ENCODE measurements around the gene CDKL1. TPM values are rescaled to one million over a fixed set of nuclear protein-coding genes. Genes with fewer than 3 reads are reported as not detected.

CDKL1 gene
- polyA plus RNA-seq, 1 of the 3 experiments (the other 2 are of a cell fraction), result 2.5 TPM

DNA sequence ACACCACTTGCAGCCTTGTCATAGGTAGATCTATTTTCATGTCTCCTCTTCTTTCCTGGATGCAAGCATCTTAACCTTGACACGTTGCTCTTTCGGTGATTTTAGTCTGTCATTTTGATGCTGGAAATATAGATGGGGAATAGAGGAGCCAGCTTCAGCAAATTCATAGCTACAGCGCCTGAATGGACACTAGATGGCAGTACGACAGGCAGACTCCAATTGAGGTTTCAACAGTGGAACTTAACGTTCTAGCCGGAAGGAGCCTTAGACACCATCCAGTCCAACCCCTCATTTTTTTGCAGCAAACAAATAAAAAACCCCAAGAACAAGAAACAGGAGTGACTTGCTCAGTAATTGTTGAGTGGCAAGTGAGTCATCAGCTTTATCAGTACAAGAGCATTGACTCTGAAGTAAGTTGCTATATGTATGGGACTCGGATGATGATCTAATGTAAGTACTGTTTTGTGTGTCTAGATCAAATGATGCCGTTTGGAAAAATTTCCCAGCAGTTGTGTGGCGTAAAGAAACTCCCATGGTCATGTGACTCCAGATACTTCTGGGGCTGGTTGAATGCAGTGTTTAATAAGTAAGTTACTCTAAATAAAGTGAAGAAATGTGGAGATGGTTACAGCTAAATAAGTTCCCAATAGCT is 75.5 kb downstream of the CDKL1 start:
- H3K36me3 ChIP-seq (replicated peaks in 1 of 2; ENCODE audit: control insufficient read depth in 1 of 2, insufficient read depth in 2 of 2, low read length in 1 of 2), result peaks cover 14 to 17% of the 10 kb centered on the region in 2 experiments
- POLR2A ChIA-PET, result interaction anchor here (0.5 to 1.0 kb wide), 3 partner anchors 9 to 220 kb away, joined by 3 read pairs; partner anchors contain the start of genes DMAC2L and L2HGDH
- DNase-seq, result peak; percentile 72
- peak overlapping the region; percentile 83 to 95 for H3K27ac ChIP-seq (ENCODE audit: low read depth in 2 of 2, low read length in 1 of 2)
- no peaks in the 10 kb centered on the region for H3K9me3 ChIP-seq
- peak overlapping the region; percentile 67 for H2AFZ ChIP-seq (ENCODE audit: low read depth)
- peak overlapping the region; percentile 38 to 47 for H3K4me3 ChIP-seq (ENCODE audit: low read depth in 2 of 2, low read length in 1 of 2)
- peak overlapping the region; percentile 57; the same call in 1 of the 2 replicates for H3K9ac ChIP-seq
- H3K27me3 ChIP-seq (ENCODE audit: insufficient read depth), result no peaks in the 10 kb centered on the region
- WGBS (ENCODE audit: low lambda C conversion rate), result 7% methylated on average over 9 of the region's 9 CpGs
- CTCF ChIA-PET, result interaction anchor here (0.6 to 7.8 kb wide), 39 partner anchors 9 to 539 kb away, joined by 3 to 140 read pairs (median 4); partner anchors contain the start of genes CDKL1, DMAC2L, L2HGDH and MAP4K5
- peaks cover 0 to 4% of the 10 kb centered on the region in 2 experiments; a peak in 3 of 4 replicates for H3K4me1 ChIP-seq (ENCODE audit: control insufficient read depth in 1 of 2, insufficient read depth in 2 of 2, low read depth in 1 of 2, low read length in 1 of 2)
- H3K9me2 ChIP-seq, result no peaks in the 10 kb centered on the region
- peaks cover 10% of the 10 kb centered on the region for H3F3A ChIP-seq (replicated peaks; ENCODE audit: insufficient read depth)
- H4K20me1 ChIP-seq (ENCODE audit: insufficient read depth), result no peaks in the 10 kb centered on the region
- peak overlapping the region; percentile 51 for H3K4me2 ChIP-seq
- peaks cover 41% of the 10 kb centered on the region for H3K79me2 ChIP-seq (ENCODE audit: insufficient read depth)
- TF ChIP-seq, protein P1, sequence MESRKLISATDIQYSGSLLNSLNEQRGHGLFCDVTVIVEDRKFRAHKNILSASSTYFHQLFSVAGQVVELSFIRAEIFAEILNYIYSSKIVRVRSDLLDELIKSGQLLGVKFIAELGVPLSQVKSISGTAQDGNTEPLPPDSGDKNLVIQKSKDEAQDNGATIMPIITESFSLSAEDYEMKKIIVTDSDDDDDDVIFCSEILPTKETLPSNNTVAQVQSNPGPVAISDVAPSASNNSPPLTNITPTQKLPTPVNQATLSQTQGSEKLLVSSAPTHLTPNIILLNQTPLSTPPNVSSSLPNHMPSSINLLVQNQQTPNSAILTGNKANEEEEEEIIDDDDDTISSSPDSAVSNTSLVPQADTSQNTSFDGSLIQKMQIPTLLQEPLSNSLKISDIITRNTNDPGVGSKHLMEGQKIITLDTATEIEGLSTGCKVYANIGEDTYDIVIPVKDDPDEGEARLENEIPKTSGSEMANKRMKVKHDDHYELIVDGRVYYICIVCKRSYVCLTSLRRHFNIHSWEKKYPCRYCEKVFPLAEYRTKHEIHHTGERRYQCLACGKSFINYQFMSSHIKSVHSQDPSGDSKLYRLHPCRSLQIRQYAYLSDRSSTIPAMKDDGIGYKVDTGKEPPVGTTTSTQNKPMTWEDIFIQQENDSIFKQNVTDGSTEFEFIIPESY (IDR thresholded peaks at IDR 0.05; ENCODE audit: borderline replicate concordance, low read depth), result no peak
- TF ChIP-seq, protein P2, sequence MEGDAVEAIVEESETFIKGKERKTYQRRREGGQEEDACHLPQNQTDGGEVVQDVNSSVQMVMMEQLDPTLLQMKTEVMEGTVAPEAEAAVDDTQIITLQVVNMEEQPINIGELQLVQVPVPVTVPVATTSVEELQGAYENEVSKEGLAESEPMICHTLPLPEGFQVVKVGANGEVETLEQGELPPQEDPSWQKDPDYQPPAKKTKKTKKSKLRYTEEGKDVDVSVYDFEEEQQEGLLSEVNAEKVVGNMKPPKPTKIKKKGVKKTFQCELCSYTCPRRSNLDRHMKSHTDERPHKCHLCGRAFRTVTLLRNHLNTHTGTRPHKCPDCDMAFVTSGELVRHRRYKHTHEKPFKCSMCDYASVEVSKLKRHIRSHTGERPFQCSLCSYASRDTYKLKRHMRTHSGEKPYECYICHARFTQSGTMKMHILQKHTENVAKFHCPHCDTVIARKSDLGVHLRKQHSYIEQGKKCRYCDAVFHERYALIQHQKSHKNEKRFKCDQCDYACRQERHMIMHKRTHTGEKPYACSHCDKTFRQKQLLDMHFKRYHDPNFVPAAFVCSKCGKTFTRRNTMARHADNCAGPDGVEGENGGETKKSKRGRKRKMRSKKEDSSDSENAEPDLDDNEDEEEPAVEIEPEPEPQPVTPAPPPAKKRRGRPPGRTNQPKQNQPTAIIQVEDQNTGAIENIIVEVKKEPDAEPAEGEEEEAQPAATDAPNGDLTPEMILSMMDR (IDR thresholded peaks at IDR 0.05), result peak; percentile 96
- TF ChIP-seq, protein P3, sequence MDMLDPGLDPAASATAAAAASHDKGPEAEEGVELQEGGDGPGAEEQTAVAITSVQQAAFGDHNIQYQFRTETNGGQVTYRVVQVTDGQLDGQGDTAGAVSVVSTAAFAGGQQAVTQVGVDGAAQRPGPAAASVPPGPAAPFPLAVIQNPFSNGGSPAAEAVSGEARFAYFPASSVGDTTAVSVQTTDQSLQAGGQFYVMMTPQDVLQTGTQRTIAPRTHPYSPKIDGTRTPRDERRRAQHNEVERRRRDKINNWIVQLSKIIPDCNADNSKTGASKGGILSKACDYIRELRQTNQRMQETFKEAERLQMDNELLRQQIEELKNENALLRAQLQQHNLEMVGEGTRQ (IDR thresholded peaks at IDR 0.05; ENCODE audit: borderline replicate concordance, low read depth, low read length), result no peak
- TF ChIP-seq RXRA (IDR thresholded peaks at IDR 0.05; ENCODE audit: borderline replicate concordance, low read depth), result no peak
- TF ChIP-seq FOXJ3 (CRISPR knock-in tag; IDR thresholded peaks at IDR 0.05), result no peak
- peak; percentile 43 for TF ChIP-seq CHD2 (IDR thresholded peaks at IDR 0.05; ENCODE audit: low read length, partially characterized antibody)
- TF ChIP-seq JUND (IDR thresholded peaks at IDR 0.05), result peak; percentile 47; the same call in 1 of the 2 replicates
- 0 out of 2 replicates have a peak, but pooled peaks have one; percentile 29 for TF ChIP-seq RCOR1 (IDR thresholded peaks at IDR 0.05; ENCODE audit: low read length)
- TF ChIP-seq, protein P4, sequence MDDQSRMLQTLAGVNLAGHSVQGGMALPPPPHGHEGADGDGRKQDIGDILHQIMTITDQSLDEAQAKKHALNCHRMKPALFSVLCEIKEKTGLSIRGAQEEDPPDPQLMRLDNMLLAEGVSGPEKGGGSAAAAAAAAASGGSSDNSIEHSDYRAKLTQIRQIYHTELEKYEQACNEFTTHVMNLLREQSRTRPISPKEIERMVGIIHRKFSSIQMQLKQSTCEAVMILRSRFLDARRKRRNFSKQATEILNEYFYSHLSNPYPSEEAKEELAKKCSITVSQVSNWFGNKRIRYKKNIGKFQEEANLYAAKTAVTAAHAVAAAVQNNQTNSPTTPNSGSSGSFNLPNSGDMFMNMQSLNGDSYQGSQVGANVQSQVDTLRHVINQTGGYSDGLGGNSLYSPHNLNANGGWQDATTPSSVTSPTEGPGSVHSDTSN (IDR thresholded peaks at IDR 0.05), result peak; percentile 65
- no peak; the same call in 1 of the 2 replicates for TF ChIP-seq GABPA (IDR thresholded peaks at IDR 0.05; ENCODE audit: low read depth)
- TF ChIP-seq MEF2A (IDR thresholded peaks at IDR 0.05; ENCODE audit: borderline replicate concordance, low read depth), result no peak
- TF ChIP-seq TEAD4 (IDR thresholded peaks at IDR 0.05; ENCODE audit: borderline replicate concordance, insufficient read depth), result no peak
- peak; percentile 34; the same call in 1 of the 2 replicates for TF ChIP-seq ELF1 (IDR thresholded peaks at IDR 0.05)
- peak; percentile 10; the same call in 1 of the 2 replicates for TF ChIP-seq TAF1 (IDR thresholded peaks at IDR 0.05; ENCODE audit: borderline replicate concordance, low read depth, low read length)
- TF ChIP-seq EZH2phosphoT487 (IDR thresholded peaks at IDR 0.05; ENCODE audit: borderline replicate concordance, low read depth), result no peak
- peak; percentile 13; the same call in 1 of the 2 replicates for TF ChIP-seq NRF1 (IDR thresholded peaks at IDR 0.05; ENCODE audit: low read depth, low read length)
- TF ChIP-seq EP300 (IDR thresholded peaks at IDR 0.05; ENCODE audit: borderline replicate concordance in 1 of 2, low read depth in 1 of 2, low read length in 1 of 2), result no peak
- TF ChIP-seq, protein P5, sequence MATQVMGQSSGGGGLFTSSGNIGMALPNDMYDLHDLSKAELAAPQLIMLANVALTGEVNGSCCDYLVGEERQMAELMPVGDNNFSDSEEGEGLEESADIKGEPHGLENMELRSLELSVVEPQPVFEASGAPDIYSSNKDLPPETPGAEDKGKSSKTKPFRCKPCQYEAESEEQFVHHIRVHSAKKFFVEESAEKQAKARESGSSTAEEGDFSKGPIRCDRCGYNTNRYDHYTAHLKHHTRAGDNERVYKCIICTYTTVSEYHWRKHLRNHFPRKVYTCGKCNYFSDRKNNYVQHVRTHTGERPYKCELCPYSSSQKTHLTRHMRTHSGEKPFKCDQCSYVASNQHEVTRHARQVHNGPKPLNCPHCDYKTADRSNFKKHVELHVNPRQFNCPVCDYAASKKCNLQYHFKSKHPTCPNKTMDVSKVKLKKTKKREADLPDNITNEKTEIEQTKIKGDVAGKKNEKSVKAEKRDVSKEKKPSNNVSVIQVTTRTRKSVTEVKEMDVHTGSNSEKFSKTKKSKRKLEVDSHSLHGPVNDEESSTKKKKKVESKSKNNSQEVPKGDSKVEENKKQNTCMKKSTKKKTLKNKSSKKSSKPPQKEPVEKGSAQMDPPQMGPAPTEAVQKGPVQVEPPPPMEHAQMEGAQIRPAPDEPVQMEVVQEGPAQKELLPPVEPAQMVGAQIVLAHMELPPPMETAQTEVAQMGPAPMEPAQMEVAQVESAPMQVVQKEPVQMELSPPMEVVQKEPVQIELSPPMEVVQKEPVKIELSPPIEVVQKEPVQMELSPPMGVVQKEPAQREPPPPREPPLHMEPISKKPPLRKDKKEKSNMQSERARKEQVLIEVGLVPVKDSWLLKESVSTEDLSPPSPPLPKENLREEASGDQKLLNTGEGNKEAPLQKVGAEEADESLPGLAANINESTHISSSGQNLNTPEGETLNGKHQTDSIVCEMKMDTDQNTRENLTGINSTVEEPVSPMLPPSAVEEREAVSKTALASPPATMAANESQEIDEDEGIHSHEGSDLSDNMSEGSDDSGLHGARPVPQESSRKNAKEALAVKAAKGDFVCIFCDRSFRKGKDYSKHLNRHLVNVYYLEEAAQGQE (IDR thresholded peaks at IDR 0.05; ENCODE audit: low read depth, low read length), result no peak
- TF ChIP-seq, protein P6, sequence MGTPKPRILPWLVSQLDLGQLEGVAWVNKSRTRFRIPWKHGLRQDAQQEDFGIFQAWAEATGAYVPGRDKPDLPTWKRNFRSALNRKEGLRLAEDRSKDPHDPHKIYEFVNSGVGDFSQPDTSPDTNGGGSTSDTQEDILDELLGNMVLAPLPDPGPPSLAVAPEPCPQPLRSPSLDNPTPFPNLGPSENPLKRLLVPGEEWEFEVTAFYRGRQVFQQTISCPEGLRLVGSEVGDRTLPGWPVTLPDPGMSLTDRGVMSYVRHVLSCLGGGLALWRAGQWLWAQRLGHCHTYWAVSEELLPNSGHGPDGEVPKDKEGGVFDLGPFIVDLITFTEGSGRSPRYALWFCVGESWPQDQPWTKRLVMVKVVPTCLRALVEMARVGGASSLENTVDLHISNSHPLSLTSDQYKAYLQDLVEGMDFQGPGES (IDR thresholded peaks at IDR 0.05; ENCODE audit: low read depth, low read length), result no peak
- TF ChIP-seq GATA2 (CRISPR knock-in tag; IDR thresholded peaks at IDR 0.05), result no peak
- TF ChIP-seq SMC3 (IDR thresholded peaks at IDR 0.05; ENCODE audit: low read depth, low read length), result peak; percentile 90
